HG03460 (cell line): Measurements from ENCODE around the gene NPAS3.

Source experiments
- ATAC-seq: cut with Tn5 transposase; IDR thresholded peaks from one replicate; pipeline ENCODE4 v1.9.1; 2021; ENCODE audit not compliant: unreplicated experiment

The NPAS3 gene

DNA sequence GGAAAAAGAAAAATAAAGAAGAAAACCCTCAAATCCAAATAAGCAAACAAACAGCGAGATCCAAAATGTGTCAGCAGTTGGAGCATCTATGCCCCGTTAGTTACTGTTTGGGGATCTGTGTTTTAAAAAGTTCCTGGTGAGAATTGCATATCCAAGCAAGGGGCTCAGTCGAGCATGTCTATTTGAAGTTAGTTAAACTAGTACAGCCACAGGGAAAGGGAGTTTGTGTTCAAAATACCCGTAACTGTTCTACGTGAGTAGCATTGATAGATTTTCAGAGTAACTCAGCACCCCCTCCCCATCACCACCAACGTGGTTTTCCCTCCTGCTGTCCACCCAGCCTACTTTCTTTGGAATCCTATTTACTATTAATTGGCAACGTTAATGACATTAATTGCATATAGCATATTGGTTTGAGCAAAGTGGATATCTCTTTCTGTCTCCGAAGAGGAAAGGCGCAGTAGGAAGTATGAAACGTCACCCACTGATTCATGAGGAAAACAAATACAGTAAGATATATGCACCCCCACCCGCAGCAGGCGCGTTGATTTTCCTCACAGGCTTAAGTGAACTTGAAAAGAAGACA is 1.5 kb downstream of the NPAS3 start:
- ATAC-seq, result no peak

DNA sequence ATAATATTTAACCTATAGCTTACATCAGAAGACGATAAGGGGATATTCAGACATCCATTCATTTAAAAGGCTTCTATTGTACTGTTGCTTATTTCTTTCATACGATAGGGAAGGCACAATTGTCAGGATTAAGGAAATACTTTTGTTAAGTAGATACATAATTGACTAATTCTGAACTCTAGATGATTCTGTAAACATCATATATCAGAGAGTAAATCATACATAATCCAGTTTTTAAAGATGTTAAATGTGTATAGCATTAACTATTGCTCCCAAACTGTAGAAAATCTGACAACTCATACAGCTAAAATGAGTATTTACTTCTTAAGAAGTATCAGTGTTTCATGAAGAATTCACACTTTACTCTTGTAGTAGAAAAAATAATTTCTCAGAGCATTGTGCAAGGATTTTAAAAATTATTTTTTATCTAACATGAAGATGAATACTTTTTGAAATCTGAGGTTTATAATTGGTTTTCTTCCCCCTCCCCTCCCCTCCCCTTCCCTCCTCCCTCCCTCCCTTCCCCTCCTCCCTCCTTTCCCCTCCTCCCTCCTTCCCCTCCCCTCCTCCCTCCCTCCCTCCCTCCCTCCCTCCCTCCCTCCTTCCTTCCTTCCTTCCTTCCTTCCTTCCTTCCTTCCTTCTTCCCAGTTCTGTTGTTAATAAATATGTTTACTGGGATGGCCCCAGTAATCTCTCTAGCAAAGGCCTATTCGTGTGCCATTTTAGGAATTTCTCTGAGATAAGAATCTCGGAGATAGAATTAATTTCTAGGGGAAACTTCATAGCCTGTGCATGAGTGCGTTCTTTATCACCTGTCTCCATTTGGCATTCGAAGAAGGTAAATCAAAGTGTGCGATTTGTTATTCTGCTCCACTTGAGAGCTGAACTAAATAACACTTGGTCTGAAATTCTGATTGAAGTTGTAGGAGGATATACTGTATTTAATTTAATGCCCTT is 2.3 kb downstream of the NPAS3 start:
- ATAC-seq, result no peak

DNA sequence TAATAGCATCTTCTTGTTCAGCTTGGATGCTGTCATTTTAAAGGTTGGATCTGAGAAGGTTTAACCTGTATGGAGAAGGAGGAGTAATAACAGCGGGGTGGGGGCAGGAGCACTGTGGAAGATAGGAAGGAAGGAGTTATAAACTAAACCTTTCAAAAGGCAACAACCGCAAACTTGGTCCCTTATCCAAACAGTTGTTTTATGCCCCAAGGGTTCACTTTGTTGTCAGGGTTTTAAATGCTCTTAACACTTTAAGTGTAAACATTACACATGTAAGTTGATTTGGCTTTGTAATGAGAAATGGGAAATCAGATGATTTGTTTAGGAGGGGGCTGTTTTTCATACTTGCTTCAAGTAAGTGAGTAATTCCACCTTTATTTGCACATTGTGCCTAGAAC is 3.0 kb downstream of the NPAS3 start:
- no peak for ATAC-seq

DNA sequence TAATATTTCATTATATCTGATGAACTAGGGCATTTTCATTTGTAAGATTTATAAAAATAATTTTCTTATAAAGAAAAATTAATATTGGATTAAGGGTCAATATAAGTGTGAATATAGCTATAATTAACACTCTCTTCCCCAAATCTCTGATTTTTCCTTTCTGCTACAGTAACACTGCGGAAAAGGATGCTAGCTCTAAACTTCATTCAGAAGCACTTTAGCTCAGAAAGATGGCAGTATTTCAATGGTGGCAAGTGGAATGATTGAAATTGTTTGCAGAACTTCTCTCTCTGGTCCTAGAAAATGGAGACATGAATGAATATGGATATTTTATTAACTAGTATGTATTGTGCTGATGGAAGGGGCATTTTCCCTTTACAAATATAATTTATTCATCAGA is 8.4 kb downstream of the NPAS3 start:
- no peak for ATAC-seq

DNA sequence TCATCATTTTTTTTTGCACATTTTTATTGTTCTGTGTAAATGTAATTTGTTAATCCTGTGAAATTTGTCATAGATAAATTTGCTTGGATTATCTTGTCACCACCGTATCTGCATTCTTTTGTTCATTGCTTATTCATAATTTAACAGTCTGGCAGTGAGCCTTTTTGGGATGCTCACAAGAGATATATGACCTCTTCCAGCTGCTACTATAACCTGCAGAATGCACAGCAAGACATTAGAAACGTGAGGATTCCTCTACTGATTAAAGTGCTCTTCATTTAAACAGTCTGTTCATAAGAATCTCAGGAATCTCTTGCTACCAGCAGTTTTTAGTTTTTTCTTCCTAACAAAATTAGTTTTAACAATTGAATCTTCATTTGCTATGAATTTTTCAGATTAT is 9.1 kb downstream of the NPAS3 start:
- ATAC-seq, result no peak

DNA sequence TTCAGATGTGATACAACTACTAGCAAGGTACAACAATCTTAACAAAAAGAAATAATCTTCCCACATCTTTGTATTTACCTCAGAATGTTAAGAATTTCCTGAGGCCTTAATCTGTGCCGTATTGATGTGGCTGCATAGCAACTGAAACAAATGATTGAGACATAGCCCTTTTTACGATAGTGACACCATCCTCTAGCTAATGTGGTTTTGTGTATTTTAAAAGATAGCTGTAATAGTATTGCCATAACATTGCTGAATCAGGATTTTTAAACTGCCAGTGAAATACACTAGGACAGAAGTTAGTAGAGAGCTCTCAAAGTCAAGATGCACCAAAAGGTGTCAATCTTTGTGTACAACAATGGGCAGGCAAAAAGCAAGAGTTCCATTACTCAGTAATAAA is 11.9 kb downstream of the NPAS3 start:
- no peak for ATAC-seq

DNA sequence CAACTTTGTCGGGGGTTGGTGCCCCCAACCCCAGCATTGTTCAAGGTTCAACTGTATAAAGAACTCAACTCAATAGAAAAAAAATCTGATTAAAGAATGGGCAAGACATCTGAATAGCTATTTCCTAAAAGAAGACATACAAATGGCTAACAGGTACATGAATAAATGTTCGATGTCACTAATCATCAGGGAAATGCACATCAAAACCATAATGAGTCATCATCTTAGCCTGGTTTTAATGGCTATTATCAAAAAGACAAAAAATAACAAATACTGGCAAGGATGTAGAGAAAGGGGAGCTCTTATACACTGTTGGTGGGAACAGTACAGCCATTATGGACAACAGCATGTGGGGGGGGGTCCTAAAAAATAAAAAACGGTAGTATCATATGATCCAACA is 28.7 kb downstream of the NPAS3 start:
- no peak for ATAC-seq

DNA sequence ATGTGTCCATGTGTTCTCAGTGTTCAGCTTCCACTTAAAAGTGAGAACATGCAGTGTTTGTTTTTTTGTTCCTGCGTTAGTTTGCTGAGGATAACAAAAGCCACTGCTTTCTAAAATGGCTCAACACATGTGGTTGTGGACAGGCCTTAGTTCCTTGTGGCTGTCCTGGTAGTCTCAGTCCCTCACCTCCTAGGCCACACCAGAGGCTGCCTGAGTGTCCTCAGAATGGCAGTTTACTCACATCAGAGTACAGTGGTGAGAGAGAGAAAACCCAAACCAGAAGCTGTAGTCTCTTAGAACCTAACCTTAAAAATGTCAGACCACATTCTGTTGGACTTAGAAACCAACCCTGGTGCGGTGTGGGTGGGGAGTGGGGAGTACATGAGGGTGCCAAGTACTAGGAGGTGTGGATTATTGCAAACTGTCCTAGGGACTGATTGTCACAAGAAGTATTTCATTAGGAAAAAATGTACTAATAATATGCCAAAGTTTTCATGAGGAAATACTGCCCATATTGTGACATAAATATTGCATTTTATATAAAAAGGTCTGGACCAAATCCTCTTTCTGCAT is 30.4 kb downstream of the NPAS3 start:
- no peak for ATAC-seq

DNA sequence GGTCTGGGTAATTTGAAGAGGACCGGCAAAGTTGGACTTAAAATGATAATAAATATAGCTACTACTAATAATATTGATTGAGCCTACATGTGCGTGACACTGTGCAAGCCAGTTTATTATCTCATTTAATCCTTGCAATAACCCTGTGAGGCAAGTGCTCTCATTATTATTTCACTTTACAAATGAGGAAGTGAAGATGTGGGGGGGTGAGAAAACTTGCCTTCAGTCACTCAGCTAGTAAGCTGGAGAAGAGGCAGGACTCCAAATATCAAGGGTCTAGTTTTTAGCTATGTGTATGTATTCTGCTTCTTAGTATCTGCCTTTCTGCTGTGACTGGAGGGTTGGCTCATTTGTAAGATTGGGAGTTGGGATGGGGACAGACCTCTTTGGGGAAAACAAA is 39.2 kb downstream of the NPAS3 start:
- ATAC-seq, result no peak

DNA sequence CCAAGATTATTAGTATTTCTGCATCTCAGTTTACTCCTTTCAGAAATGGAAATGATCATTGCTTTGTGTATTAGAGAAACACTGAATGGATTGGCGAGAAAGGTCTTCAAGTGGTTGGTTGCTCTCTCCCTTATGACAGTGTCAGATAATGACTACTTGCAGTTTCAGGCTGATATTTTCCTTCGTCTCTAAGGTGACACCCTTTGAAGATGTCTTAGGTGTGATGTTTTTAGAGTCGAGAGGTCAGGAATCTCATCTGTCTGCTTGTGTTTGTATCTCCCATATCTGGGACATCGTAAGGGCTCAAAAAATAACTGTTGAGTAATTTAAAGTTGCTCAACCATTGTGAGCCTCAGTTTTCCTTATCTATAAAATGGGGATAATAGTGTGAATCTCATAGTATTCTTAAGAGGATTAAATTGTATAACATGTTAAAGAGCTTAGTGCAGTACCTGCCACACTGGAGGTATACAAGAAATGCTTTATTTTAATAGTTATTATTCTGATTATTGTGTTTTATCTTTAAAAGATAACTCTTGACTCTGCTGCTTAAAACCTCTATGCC is 40.1 kb downstream of the NPAS3 start:
- no peak for ATAC-seq

DNA sequence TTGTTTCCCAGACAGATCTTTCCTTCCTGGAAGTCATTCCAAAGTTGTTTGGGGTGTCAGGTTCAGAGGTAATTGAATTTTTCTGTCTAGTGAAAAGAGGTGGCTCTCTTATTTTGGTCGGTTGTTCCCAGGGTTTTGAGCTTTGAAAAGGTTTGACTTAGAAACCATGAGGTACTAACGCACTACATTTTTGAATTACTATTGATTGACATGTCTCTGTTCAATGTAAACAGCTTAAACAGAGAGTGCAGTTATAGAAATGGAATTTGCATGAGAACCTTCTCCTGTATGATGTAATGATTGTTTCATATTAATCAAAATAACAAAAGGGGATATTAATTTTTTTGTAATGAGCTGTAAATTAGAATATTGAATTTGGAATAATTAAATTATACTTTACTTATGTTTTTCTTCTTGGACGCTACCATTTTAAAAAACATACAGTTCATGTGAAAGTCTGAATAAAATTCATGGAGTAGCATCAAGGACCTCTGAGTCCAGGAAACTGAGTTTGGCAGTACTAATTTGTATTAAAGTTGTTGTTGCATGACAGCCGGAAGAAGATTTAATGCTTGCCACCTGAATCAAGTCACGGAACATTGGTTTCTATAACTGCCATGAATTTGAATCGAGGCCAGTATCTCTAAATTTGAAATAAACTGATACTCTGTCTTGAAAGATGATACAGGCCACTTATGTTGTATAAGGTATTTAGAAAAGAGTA is 41.7 kb downstream of the NPAS3 start:
- no peak for ATAC-seq

DNA sequence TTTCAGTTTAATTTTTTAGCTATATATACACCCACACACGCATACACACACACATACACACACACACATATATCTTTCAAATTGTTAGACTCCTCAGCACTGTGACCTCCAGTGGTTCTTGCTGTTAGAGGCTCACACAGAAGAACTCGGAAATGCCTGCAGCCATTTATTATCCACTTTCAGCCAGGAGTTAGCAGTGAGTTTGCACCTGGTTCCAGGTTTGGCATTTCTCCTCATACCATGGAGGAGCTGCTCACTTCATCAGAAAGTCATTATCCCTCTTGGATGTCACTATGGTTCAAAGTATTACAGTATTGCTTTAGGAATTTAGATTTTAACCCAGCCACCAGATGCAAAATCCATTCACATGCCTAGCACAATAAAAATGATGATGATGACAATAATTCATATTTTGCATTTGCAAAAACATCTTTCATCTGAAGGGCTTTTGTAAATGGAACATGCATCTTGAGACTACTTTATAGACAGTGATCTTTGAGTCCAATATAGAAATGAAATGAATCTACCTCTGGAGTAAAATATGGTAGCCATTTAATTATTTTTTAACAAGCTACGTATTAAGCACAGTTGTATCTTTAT is 42.3 kb downstream of the NPAS3 start:
- no peak for ATAC-seq

DNA sequence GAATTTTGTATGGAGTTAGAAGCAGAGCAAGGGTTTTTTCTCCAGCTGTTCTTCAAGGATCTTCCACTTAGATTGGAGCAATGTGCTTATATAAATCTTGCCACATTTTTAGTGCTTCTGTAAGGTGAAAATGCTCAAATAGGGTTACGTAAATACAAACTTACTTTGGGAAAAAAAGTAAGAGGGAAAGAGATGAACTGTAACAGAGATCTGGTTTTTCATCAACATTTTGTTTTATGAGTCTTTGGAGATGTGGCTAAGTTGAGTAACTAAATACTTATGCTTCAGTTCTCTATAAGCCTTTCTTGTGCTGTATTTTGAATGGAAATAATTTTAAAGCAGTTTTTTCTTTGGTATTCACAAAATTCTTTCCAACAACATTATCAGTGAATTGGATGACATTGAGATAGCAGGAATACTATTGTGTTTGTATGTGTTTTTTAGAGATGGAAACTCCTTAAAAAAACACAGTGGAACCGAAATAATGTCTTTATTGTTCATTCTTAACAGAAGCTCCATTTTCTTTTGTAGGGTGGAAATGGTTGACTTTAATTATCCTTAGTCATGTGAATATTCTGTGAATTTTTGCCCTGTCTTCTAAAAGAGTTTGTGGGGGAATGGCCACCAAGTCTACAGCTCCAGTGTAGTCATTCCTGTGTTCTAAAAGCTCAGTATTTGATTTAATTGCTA is 45.7 kb downstream of the NPAS3 start:
- ATAC-seq, result no peak

DNA sequence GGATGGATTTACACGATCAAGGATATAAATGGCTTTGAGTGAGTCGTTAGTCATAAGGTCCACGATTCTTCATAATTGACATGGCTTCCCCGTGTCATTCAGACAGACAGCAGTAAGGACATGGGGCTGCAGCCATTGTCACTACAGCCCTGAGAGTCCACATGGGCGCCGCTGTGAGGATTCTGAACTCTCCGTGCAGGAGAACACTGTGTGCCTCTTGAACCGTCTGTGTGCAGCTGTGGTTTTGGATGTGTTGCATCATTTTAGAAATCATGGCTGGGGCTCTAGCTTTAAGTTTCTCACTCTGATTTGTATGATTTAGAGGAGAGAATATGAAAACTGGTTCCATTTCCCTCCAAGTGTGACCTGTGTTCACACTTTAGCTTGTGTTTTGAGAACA is 47.2 kb downstream of the NPAS3 start:
- no peak for ATAC-seq

DNA sequence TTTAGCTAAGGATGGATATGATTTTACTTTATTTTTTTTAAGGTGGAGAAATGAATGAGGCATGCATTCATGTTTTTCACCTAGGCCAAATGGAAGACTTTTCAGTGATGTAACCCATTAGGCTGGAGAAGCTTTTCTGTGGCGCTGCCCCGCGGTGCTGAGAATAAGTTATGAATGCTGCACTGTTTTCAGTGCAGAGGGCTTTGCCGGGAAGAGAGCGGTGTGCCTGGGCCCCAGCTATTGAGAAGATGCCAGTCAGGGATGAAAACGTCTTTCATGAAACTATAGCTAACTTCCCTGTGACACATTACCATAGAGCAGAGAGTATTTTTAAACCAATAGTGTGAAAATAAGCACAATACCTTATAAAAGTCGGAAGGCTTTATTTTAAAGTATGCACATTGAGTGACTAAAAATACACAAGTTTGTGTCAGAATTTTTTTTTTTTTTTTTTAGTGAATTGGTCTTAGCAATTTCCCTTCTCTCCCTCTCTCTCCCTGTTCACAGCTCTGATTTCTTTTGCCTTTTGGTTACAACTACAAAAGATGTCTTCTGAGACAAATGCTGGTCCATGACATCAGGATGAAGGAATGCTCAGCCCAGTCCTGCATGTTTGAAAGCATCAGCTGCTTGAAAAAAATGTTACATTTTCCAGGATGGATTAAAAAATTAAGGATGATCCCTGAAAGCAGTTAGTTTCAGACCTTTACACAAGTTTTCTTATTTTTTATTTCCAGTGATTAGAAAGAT is 48.3 kb downstream of the NPAS3 start:
- no peak for ATAC-seq

DNA sequence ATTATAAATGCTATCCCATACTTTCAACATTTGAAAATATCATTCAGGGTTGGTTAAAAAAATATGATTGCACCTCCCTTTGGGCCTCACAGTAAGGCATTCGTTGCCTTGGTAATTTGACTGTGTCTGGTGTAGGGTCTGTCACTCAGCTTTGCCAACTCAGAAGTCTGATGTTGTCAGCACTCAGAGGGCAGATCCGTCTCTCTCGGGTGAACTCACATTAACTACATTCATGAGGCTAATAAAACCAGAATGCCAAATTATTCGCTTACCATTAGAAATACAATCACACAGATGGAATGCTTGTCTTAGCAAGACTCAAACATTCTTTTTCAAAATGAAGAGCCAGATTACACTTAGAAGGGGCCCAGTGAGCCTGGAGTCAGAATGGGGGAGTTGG is 53.0 kb downstream of the NPAS3 start:
- no peak for ATAC-seq

DNA sequence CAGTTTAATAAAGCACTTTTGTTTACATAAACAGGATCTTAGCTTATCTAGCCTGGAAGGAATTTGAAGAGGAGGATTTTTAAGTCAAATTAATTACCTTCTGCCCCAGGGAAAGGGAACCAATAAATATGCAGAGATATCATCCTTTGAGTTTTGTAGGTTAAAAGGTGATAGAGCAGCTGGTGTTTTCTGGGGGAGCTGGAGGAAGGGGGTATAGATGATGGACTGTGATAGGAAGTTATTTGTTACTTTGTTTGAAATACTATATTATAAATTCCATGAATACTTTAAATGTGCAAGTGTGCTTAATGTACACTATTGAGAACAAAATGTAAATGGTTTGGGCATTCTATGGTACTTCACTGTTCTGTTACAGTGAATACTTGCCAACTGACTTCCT is 55.2 kb downstream of the NPAS3 start:
- no peak for ATAC-seq

DNA sequence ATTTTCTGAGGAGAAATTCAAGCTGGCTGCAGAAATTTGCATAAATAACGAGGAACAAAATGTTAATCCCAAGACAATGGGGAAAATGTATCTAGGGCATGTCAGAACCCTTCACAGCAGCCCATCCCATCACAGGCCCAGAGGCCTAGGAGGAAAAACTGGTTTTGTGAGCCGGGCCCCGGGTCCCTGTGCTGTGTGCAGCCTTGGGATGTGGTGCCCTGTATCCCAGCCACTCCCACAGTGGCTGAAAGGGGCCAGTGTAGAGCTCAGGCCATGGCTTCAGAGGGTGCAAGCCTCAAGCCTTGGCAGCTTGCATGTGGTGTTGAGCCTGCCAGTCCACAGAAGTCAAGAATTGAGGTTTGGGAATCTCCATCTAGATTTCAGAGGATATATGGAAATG is 57.7 kb downstream of the NPAS3 start:
- no peak for ATAC-seq

DNA sequence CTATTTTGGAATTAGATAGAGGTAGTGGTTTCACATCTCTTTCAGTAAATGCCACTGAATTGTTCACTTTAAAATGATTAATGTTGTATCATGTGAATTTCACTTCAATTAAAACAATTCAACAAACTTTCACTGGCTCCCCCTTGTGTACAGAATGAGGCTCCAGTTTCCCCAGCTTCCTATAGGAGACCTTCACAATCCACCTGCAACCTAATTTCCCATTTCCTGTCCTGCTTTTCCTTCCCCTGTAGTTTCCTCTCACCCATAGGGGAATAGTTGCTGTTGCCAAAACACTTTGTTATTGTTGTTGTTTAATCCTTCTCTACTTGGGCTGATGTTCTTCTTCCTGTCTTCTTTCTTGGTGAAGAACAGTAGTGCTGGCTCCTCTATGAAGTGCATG is 59.8 kb downstream of the NPAS3 start:
- no peak for ATAC-seq

DNA sequence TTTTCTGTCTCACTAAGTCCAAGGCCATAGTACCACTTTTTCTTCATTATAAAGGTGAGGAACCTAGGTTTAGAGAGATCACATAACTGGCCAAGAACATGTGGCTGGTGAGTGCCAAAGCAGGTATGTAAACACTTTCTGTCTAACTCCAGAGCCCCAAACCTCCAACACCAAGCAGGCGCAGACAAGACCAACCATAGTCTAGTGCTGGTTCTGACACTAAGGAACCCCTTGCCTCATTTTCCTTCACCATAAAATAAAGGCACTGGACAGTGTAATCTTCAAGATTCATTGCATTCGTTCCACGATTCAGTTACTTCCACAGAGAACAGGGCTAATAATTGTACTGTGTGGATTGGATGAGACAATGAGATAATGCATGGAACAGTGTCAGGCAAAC is 71.0 kb downstream of the NPAS3 start:
- no peak for ATAC-seq
